Hepatic stellate cell (primary cell): ENCODE data around the gene S100A13.

Experiments
- DNase-seq: peaks from one replicate; pipeline ENCODE4 v3.0.0; 2011; ENCODE audit warnings: low spot score

Gene S100A13

DNA sequence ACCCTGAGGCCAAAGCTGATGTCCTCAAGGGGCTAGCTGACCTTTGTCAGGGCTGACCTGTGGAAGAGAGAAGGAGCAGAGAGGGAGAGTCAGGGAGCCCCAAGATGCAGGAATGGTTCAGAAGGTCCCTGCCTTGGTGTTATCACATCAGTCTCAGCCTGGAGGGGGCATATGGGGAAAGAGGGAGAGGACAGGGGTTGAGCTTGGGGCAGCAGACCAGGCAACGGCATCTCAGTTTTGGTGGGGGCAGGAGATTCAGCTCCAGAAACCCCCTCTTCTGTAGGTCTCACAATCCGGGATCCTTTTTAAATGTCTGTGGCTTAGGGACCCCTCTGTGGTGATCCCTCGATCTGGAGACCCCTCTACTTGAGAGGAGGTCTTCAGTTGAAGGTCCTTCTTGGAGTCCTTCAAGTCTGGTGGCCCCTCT lies 815 bp downstream of the S100A13 start:
- DNase-seq, result no peak

DNA sequence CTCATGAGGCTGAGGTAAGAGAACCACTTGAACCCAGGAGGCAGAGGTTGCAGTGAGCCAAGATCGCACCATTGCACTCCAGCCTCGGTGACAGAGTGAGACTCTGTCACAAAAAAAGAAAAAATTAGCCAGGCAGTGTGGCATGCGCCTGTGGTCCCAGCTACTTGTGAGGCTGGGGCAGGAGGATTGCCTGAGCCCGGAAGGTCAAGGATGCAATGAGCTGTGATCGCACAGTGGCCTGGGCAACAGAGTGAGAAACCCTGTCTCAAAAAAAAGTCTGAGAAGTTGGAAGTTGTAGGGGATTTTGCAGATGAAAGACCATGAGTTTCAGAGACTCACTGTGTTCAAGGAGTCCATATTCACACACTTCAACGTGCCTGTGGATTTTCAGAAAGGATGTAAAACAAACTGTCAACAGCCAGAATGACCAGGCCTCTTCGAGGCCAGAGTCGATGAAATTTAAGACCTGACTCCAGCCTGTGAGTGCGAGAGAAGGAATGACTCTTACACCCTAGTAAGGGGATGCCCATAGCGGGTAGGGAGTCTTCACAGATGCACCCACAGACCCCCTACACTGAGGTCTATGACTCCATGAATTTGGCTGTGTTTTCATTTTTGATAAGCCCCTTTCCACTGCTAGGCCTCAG lies 2.2 kb downstream of the S100A13 start:
- no peak for DNase-seq

DNA sequence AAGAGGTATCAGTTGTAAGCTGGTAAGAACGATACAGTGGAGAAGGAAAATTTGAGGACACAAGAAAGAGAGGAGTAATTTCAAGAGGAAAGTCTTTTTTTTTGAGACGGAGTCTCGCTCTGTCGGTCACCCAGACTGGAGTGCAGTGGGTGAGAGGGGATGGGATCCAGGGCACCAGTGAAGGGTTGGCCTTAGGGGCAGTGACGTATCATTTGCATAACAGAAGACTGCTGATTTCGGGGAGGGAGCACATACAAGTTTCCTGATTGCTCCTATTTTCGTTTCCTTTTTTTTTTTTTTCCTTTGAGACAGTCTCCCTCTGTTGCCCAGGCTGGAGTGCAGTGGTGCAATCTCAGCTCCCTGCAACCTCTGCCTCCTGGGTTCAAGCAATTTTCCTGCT lies 4.2 kb downstream of the S100A13 start:
- no peak for DNase-seq

DNA sequence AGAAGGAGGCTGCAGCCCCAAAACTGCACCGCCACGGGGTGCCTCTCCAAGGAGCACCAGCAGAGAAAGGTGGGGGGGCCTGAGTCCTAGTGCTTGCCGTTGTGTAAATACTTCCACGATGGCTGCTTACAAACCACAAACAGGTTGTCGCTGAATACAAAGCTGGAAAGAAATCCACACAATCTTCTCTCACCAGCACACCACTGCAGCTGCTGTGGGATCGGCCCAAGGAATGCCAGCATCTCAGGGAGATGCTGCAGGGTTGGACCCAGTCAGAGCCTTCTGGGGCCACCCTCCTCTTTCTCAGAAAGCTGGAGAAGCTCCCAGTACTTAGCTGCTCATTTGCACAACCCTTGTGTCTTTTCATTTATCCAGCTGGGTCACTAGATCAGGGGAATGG lies 8.1 kb downstream of the S100A13 start:
- DNase-seq, result no peak

DNA sequence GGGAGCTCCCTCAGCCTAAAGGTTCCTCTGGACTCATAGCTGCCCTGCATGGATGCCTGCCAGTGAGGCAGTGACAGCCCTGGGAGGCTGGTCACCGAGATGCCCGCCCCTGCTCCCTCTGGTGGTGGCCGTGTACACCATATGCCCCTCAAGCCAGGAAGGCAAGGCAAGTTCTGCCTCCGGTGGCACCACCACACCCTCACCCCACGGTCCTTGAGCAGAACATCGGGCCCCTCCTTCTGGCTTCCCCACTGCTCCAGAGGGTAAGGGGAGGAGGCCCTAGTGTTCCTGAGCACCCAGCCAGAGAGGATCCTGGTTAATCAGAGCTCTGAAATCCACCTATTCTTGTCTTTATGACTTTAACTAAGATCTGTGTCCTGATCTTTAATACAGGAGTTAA lies 9.6 kb downstream of the S100A13 start:
- DNase-seq, result peak; percentile 72

DNA sequence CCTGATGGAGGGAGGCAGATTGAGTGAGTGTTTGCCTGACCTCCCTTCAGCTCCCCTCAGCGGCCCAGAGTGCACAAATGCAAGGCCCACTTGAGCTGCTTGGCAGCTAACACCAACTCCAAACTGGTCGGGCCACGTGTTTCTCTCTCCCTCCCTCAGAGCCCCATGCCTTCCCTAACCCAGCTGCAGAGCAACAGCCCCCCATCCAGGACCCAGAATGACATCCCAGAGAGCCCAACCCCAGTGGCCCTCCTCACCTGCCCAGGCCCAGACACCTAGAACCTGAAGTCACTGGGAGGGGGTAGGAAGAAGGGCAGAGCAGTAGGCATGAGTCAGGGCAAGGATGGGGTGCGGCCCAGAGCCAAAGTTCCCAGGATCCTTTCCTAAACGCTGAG lies 10.4 kb downstream of the S100A13 start:
- no peak for DNase-seq

DNA sequence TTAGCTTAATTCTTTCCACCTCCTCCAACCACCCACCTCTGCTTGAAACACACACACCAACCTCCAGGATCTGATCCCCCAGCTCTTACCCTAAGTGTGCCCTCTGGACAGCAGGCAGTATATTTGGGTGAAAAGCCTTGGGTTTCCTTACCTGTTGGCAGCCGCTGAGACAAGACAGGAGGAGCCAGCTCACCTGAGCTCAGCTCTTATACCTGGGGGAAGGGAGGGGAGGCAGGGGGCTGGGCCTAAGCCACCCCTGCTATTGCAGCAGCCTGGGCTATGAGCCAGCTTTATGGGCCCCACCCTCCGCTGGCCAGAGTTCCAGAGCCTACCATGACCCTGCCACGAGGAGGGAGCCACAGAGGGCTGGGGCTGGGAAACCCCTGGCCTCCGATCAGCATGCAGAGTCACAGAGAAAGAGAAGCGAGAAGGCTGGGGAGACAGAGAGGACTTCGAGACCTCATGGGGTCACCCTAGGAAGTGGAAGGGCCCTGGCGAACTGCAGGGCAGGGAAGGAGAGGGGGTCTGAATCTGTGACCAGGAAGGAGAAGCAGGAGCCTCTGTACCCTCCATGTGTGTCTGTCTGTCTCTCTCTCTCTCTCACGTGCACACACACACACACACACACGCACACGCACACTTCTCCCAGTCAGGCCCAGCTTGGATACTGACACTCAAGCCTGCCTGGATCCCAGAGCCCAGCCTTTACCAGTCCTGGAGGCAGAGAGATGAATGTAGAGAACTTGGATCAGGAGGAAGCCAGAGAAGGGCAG lies 11.0 kb downstream of the S100A13 start, which contains the start of gene S100A14:
TSS of gene S100A14 (minus strand) at position 182 of the 773 bp plus-strand sequence. CDS start 467 bp downstream, outside the sequence.
- DNase-seq, result no peak

DNA sequence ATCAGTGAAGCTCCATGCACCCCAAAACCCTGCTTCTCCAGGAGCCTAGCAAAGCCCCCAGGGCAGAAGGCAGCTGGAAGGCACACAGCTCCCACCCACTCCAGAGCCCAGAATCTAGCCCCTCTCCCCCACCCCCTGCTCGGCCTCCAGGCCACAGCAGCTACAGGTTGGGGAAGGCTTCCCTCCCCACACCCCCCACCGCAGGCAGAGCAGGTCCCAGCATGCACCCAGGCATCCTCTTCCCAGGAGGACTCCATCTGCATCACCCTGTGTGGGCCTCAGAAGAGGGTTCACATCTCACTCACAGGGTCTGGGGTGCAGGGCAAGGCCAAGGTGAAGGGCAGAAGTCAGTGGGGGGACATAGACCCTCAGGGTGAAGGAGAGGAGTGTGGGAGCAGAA lies 11.9 kb downstream of the S100A13 start:
- DNase-seq, result no peak

DNA sequence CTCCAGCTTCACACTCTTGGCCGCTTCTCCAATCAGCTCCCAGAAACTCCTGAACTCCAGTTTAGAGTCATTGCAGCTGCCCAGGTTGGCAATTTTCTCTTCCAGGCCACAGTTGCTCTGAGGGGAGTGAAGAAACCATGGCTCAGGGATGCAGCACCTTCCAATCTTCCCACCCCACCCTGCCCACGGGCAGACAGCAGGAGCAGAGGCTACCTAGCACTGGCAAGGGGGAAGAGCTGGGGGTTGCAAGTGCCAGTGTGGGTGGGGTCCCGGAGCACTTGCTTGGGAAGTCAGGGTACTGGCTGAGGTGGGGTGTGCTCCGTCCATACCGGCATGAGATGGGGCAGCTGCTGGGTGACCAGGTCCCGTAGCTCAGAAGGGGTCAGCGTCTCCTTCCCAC lies 12.4 kb downstream of the S100A13 start:
- no peak for DNase-seq

DNA sequence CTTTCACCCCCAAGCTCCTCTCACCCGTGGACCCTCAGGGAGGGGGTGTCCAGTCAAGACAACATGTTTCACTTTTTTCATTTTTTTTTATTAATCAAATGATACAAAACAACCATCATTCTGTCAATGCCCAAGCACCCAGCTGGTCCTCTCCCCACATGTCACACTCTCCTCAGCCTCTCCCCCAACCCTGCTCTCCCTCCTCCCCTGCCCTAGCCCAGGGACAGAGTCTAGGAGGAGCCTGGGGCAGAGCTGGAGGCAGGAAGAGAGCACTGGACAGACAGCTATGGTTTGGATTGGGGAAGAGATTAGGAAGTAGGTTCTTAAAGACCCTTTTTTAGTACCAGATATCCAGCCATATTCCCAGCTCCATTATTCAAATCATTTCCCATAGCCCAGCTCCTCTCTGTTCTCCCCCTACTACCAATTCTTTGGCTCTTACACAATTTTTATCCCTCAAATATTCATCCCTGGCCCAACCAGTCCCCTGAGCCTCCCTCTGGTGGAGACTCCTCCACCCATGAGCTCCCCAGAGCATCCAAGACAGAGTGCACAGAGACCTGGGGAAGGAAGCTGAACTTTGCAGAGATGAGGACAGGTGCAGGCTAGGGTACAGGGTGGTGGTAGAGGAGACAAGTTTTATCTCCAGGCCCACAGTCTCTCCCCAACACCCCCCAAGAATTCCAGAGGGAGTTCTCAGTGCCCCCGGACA lies 13.0 kb downstream of the S100A13 start:
- no peak for DNase-seq

DNA sequence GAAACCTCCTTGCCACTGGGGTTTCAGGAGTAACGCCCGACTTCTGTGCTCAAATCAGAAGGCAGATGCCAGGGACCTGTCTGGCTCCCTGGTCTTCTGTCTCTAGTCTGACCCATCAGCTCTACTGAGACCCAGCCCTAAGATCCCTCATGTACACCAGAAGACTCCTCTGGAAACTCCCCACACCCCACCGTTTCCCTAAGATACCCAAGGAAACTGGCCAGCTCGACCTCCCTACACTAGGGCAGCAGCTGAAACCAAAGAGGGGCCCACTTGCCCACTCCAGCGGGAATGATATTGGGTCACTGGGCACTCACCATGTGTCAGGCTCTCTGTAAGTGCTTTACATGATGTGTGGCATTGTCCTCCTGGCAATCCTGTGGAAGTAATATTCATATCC lies 13.9 kb downstream of the S100A13 start:
- no peak for DNase-seq

DNA sequence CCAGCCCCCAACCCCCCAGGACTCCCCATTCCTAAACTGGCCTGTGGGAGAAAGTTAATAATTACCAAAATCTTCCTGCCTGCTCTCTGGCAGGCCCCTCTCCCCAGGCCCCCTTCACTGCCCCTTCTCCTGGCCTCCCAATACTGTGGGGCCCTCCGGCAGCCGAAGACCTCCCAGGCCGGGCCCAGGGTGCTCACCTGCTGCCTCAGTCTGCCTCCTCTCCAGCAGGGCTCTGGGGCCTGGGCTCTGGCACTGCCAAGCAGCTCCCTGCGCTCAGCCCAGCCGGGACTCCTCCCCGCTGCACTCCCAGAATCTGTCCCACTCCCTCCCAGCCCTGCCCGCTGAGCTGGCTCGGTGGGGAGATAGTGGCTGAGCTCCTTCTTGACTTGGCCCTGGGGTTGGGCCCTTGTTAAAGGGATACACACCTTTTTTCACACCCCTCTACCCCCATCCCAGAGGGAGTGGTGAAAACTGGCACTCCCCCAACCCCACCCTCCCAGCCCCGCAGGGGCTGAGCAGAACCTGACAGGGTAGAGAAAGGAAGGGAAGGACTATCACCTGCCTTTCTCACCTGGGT lies 14.5 kb downstream of the S100A13 start, which contains the start of gene S100A16:
TSS of gene S100A16 (minus strand) at position 383 of the 577 bp plus-strand sequence. CDS start 4,986 bp downstream, outside the sequence.
- peak; percentile 86 for DNase-seq

DNA sequence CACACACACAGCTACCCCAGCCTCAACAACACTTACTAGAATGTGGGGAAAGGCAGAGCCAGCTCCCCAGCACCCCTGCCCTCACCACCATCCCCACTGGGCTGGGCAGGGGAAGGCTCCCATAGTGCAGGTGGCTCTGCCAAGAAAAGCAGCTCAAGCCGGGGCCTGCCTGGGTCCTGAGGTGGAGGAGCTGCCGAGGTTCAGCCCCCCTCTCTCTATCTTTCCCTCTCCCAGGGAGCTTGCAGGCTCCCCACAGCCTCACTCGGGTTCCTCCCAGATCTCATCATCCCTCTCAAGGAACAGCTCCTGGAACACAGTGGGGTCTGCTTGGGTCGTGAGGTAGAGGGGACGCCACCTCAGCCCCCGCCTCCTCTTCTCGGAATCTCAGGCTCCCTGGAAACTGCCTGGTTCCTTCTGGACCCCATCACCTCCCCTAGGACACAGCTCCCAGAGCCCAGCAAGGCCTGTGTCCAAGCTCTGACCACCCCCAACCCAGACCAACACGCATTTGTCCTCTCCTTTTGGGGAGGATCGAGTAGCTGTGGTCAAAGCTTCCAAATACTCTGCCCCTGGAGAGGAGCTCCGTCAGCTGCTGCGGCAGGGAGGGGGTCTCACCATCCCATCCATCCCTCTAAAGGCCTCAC lies 15.1 kb downstream of the S100A13 start:
- DNase-seq, result no peak

DNA sequence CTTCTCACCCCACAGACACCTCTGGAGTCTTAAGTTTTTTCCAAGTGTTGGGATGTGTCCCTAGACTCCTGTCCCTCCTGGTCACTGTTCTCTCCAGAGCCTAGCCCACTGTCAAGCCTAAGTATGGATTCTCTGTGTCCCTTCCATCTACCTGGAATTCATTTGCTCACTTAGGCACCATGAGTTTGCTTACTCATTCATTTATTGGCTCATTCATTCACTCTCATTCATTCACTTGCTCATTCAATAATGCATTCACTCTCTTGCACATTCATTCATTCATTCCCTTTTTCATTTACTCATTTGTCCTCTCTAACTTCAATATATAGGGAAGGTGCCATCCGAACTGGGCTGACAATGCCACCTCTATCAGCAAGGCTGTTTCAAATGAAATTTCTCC lies 15.9 kb downstream of the S100A13 start:
- no peak for DNase-seq

DNA sequence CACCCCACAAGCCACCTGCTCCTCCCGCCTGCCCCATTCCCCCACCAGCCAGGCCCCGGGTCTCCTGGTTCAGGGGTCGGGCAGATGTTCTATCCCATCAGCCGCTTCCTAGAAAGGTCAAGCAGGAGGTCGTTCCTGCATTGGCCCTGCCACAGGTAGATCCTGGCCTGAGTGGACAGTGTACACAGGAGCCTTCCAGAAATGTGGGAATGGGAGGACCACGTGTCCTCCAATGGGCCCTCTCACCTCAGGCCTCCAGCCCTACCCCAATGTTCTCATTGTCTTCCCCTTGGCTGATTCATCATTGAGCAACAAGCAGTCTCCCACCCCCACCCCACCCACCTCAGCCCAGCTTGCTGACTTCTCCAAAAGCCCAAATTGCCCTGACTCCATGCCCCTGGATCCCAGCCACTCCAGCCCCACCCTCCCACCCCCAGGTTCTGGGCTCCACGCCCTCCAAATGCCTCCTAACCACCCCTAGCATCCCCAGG lies 16.4 kb downstream of the S100A13 start:
- no peak for DNase-seq

DNA sequence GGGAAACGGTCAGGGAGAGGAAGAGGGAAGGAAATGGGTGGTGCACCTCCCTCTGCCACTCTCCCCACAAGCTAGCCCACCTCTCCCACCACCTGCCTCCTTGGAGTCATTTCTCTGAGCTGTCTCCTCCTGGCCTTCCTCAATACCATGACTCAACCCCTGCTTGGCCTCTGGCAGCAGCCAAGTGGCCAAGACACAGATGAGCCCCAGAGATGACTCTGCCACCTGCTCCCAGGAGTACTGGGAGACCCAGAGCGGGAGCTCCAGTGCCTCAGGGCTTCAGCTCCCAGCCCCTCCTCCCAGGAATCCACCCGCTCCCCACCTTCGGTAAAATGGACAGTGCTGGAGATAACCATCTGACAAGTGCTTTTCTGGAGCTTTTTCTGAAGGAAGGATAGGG lies 17.0 kb downstream of the S100A13 start:
- DNase-seq, result no peak

DNA sequence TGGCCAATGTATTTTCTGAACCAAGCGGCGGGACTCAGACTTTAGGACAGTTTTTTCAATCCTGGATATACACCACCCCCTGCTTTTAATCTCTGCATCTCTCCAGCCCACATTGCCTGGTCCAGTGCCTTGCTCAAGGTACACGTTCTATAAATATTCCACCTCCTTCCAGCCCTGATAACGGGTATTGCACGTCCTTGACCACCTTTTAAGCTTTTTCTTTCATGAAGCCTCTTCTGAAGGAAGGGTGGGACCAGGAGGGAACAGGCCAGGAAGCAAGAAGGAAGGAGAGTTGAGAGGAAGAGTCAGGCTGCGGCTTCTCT lies 17.8 kb downstream of the S100A13 start:
- no peak for DNase-seq

DNA sequence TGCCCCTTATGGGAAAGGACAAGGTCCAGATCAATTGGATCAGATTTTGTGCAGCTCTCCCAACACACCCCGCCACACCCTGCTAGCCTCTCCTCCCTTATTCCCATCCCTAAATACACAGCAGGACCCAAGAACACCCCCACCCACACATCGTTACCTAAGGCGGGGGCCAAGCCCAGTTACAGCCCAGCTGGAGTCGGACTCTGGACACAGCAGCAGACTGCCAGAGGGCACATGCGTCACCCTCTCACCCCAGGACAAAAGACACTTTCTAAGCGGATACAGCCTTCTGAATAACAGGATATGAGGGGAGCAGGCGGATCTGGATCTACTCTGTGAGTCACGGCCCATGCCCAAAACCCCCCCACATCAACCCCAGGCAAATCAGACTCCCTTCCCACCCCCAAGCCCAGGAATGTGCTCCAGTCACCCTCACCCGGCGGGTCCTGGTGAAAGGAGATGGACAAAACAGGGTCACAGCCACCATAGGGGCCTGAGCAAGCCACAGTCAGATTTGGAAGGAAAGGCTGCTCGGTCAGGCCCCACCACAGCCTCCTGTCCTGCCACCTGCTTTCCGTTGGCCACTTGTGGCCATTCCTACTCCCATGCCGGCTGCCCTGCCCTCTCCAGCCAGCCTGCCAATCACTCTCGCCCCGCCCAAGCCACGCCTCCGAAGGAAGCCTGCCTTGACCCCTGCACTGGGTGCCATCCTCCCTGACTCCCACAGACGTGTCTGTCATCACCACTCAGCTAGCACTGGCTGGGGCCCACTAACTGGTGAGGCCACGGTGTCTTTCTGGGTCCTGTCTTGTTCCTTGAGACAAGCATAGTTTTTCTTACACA lies 18.3 kb downstream of the S100A13 start:
- DNase-seq, result peak; percentile 94

DNA sequence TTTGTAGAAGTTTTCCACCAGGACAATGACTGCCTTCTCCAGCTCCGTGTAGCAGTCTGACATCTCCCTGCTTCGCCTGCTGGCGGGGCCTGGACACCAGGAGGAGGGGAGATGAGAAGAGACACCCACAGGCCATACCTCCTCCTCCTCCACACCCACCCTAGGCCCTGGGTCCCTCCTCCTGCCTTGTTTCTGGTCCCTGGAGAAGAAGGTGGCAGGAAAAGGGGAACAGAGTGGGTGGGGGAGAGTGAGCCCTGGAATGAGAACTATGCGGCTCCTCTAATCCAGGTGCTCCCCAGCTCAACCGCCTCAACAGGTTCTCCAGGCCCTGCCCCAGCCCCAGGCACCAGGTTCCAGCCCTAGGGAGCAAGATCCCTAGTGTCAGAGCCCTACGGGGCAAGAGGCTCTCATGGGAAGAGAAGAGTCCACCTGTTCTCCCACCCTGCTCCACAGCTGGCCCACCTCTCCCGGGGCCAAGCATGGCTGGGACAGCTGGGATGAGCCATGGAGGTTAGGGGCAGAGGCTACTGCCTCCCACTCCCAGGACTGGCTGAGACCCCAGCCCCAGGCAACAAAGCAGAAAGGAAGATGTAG lies 19.1 kb downstream of the S100A13 start:
- no peak for DNase-seq

DNA sequence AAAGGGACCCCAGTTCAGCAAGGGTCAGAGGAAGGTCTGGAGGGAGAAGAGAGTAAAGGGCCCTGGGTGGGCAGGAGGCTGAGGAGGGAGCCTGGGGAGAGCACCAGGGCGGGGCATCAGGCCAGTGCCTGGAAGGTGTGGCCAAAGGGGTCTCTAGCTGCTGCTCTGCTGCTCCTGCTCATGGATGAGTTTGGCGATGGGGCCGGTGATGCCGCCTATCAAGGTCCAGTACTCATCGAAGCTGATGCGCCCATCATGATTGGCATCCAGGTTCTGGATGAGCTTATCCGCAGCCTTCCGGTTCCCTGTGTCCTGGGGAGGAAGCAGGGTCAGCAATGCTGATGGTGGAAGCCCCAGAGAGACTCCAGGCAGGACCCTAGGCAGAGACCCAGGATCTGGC lies 19.9 kb downstream of the S100A13 start:
- no peak for DNase-seq

DNA sequence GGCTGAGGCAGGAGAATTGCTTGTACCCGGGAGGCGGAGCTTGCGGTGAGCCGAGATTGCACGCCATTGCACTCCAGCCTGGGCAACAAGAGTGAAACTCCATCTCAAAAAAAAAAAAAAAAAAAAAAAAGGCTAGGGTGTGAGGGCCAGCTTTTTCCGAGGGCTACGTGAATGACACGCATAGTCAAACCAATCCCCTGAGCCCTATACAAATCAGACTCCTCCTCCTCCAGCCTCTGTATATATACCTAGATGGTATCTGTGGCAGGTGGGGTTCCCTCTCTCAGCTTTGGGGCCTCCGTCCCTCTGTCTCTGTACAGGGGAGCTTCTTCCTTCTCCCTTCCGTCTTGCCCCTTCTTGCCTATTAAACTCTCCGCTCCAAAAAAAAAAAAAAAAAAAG lies 21.1 kb downstream of the S100A13 start:
- DNase-seq, result no peak
